B cell (primary cell): Measurements from ENCODE around the gene SLC25A25. TPM values are rescaled to one million over a fixed set of nuclear protein-coding genes. Genes with fewer than 3 reads are reported as not detected.
A peak's percentile ranks its signal among the peaks of the same experiment; 100 is the strongest.
"Not testable (repeated sequence)": the region's sequence is repeated elsewhere in the genome, so short reads cannot be mapped to it uniquely, and the experiment has no call there.

Source experiments
- ATAC-seq: fragments of 200-7000 bp; cut with Tn5 transposase; one replicate; pipeline ENCODE4 v1.10.0; 2021; ENCODE audit warnings: low read depth, mild to moderate bottlenecking, moderate number of reproducible peaks, moderate library complexity
- CTCF ChIA-PET: fragments of 350-600 bp; sonication (Branson Sonifier 250); formaldehyde crosslinking; loops from one replicate; lab custom pipeline; 2021; ENCODE audit warnings: antibody characterized with exemption, inconsistent platforms; lab: Charles Lee
- POLR2A ChIA-PET: fragments of 350-600 bp; sonication (Branson Sonifier 250); formaldehyde crosslinking; loops from one replicate; lab custom pipeline; 2021; ENCODE audit warnings: antibody characterized with exemption; lab: Charles Lee
- DNase-seq: peaks from one replicate; pipeline ENCODE4 v3.0.0; 2013
- H2AFZ ChIP-seq: 2 replicates; pipeline ENCODE4 v1.6.1; 2012; ENCODE audit warnings: mild to moderate bottlenecking, low read depth, low read length; ENCODE audit not compliant: insufficient read depth, poor library complexity, severe bottlenecking
- H3K27ac ChIP-seq, 2 donors: 1 replicate in 1 of 2; 2 replicates in 1 of 2; pipeline ENCODE4 v1.5.1; 2012 to 2013; ENCODE audit warnings: low read length in 2 of 2, mild to moderate bottlenecking in 2 of 2, moderate library complexity in 1 of 2
- H3K27me3 ChIP-seq, 4 experiments: fragments of 200-600 bp in 1 of 4; sonication (generic) in 1 of 4; replicated peaks in 1 of 4; 1 replicate in 2 of 4; 2 replicates in 2 of 4; pipeline versions ENCODE4 v1.6.1 to v1.7.0; 2013 to 2016; ENCODE audit warnings: low read length in 3 of 4, mild to moderate bottlenecking in 2 of 4, mixed read lengths in 1 of 4, moderate library complexity in 1 of 4; ENCODE audit not compliant: insufficient read depth in 4 of 4, control insufficient read depth in 3 of 4; ENCODE audit errors: control extremely low read depth in 1 of 4
- H3K36me3 ChIP-seq, 2 experiments: replicated peaks in 1 of 2; 1 replicate in 1 of 2; 2 replicates in 1 of 2; pipeline versions ENCODE4 v1.6.1 to v1.7.1; 2013; ENCODE audit warnings: low read length in 1 of 2; ENCODE audit not compliant: insufficient read depth in 2 of 2, control insufficient read depth in 1 of 2; ENCODE audit errors: control extremely low read depth in 1 of 2, extremely low read depth in 1 of 2
- H3K4me1 ChIP-seq, 2 donors: fragments of 200-600 bp in 1 of 2; sonication (generic) in 1 of 2; 1 replicate in 1 of 2; 2 replicates in 1 of 2; pipeline versions ENCODE4 v1.5.1 to v1.6.1; 2013 to 2017; ENCODE audit warnings: low read length in 2 of 2; ENCODE audit not compliant: control insufficient read depth in 2 of 2, insufficient read depth in 2 of 2
- H3K4me2 ChIP-seq: replicated peaks from 2 replicates; pipeline ENCODE3; 2012; ENCODE audit warnings: mild to moderate bottlenecking, low read depth, low read length; ENCODE audit not compliant: poor library complexity, severe bottlenecking
- H3K4me3 ChIP-seq, 5 experiments: fragments of 200-600 bp in 1 of 5; sonication (generic) in 1 of 5; 1 replicate in 3 of 5; 2 replicates in 2 of 5; pipeline versions ENCODE4 v1.5.1 to v1.7.0; 2011 to 2016; ENCODE audit warnings: low read length in 4 of 5, mild to moderate bottlenecking in 4 of 5, low read depth in 2 of 5, control low read depth in 1 of 5, moderate library complexity in 1 of 5; ENCODE audit not compliant: insufficient read depth in 1 of 5; ENCODE audit errors: control extremely low read depth in 1 of 5, extremely low read depth in 1 of 5
- H3K79me2 ChIP-seq: fragments of 200-600 bp; sonication (generic); one replicate; pipeline ENCODE4 v1.6.0; 2016; ENCODE audit warnings: low read length; ENCODE audit not compliant: control insufficient read depth, insufficient read depth
- H3K9ac ChIP-seq: fragments of 200-600 bp; sonication (generic); 2 replicates; pipeline ENCODE4 v1.6.1; 2017; ENCODE audit warnings: mild to moderate bottlenecking, low read length, moderate library complexity
- H3K9me3 ChIP-seq, 3 donors: one replicate each; pipeline versions ENCODE4 v1.6.1 to v1.7.1; 2013; ENCODE audit warnings: low read length in 2 of 3; ENCODE audit not compliant: control insufficient read depth in 2 of 3, insufficient read depth in 1 of 3; ENCODE audit errors: control extremely low read depth in 1 of 3
- H4K20me1 ChIP-seq: 2 replicates; pipeline ENCODE4 v1.6.0; 2012; ENCODE audit warnings: mild to moderate bottlenecking, low read length; ENCODE audit not compliant: insufficient read depth, control insufficient read depth, poor library complexity, severe bottlenecking
- H3K27ac Mint-ChIP-seq: one replicate; pipeline ENCODE4 v1.8.0; 2021; ENCODE audit warnings: mixed read lengths
- H3K27me3 Mint-ChIP-seq: one replicate; pipeline ENCODE4 v1.8.0; 2021; ENCODE audit warnings: mixed read lengths
- H3K4me1 Mint-ChIP-seq: one replicate; pipeline ENCODE4 v1.8.0; 2021; ENCODE audit warnings: mixed read lengths
- H3K4me3 Mint-ChIP-seq: one replicate; pipeline ENCODE4 v1.8.0; 2021; ENCODE audit warnings: mixed read lengths
- H3K9me3 Mint-ChIP-seq: one replicate; pipeline ENCODE4 v1.8.0; 2022; ENCODE audit warnings: mixed read lengths; ENCODE audit not compliant: insufficient read depth
- CTCF ChIP-seq: fragments of 200-600 bp; IDR thresholded peaks from one replicate; pipeline ENCODE4 v1.8.0; 2022; ENCODE audit warnings: antibody characterized with exemption, mild to moderate bottlenecking
- EZH2 ChIP-seq: IDR thresholded peaks from 2 replicates; pipeline ENCODE4 v1.6.1; 2012; ENCODE audit warnings: borderline replicate concordance, low read depth, mild to moderate bottlenecking, moderate library complexity, low read length; ENCODE audit not compliant: insufficient read depth, poor library complexity, severe bottlenecking
- WGBS: methylation state at CpG from one replicate; pipeline ENCODE4 v1.1.5; 2013; ENCODE audit warnings: missing lambda C conversion rate; ENCODE audit not compliant: insufficient coverage; 5-methylcytosine and 5-hydroxymethylcytosine counted together
- intact Hi-C: fragments of 100-400 bp; cut with micrococcal nuclease; formaldehyde crosslinking; loops from one replicate; pipeline ENCODE4 v1.10.0; 2022
- polyA plus RNA-seq: library from polyadenylated mRNA; depleted of rRNA; stranded (reverse); fragments of >200 nt; gene quantifications from 2 replicates; pipeline ENCODE4 v1.2.3, GENCODE V29; 2012
- total RNA-seq, 2 donors: library from RNA; stranded (reverse); fragments of 120-200 nt in 1 of 2; gene quantifications; 1 replicate in 1 of 2; 2 replicates in 1 of 2; pipeline versions ENCODE4 v1.2.3 to v1.2.4, GENCODE V29; 2013 to 2022

SLC25A25 gene
- total and polyA plus RNA-seq, 2 donors (not counting 1 experiment from before 2014, with no cell fraction given): 12.1 to 18.6 TPM

- Mint-ChIP-seq H3K27ac (peak overlapping the region; percentile 39), H3K27me3 (no peaks in the 10 kb centered on the region), H3K9me3 (no peaks in the 10 kb centered on the region), H3K4me1 (peaks cover 53% of the 10 kb centered on the region), H3K4me3 (peak overlapping the region; percentile 24)
- Histone ChIP-seq H3K27ac (no peak overlapping the region), H3K79me2 (peaks cover 73% of the 10 kb centered on the region), H2AFZ (no peak overlapping the region), H3K36me3 (no peaks in the 10 kb centered on the region), H3K27me3 (no peaks in the 10 kb centered on the region), H3K4me3 (no peak overlapping the region), H3K9ac (no peak overlapping the region), H3K4me2 (peak overlapping the region; percentile 36), H4K20me1 (no peaks in the 10 kb centered on the region), H3K9me3 (peaks cover 0 to 3% (median 0%) of the 10 kb centered on the region in 3 donors), H3K4me1 (peaks cover 60 to 70% of the 10 kb centered on the region in 2 donors)
- ATAC-seq (no peak), DNase-seq (no peak)
- 66% methylated on average over 3 of the region's 7 CpGs for WGBS
- ChIA-PET POLR2A (interaction anchor here (0.6 kb wide), 1 partner anchor 16 kb away, joined by 3 read pairs; no protein-coding TSS in a partner anchor), CTCF (interaction anchor here (1.2 kb wide), 1 partner anchor 47 kb away, joined by 7 read pairs; no protein-coding TSS in a partner anchor)
- intact Hi-C loops: no loop called here
- TF ChIP-seq EZH2: no peak
- TF ChIP-seq CTCF: no peak
These were observed 2.8 kb downstream of the SLC25A25 start for GRCh38 chr9:128070874-128071273.

- H3K4me3 ChIP-seq: peak overlapping the region in 1 of 5 experiments; percentile 66
- 95% methylated on average over 3 of the region's 12 CpGs for WGBS
- CTCF ChIA-PET: interaction anchor here (0.9 to 2.1 kb wide), 4 partner anchors 37 to 116 kb away, joined by 4 to 11 read pairs (median 8); no protein-coding TSS in a partner anchor
These were observed 3.4 kb downstream of the SLC25A25 start for GRCh38 chr9:128071475-128071874.

More at GRCh38 chr9:128071475-128071874, 3.4 kb downstream of the SLC25A25 start:
- H3K9me3 ChIP-seq, H4K20me1 ChIP-seq, H3K27me3 Mint-ChIP-seq, H3K27me3 ChIP-seq, intact Hi-C loops, DNase-seq, H2AFZ ChIP-seq, H3K36me3 ChIP-seq, ATAC-seq, H3K9me3 Mint-ChIP-seq: not testable (repeated sequence)
- H3K4me1 ChIP-seq: peaks cover 54 to 64% of the 10 kb centered on the region in 2 donors
- peaks cover 71% of the 10 kb centered on the region for H3K79me2 ChIP-seq
- H3K4me2 ChIP-seq: peak overlapping the region; percentile 71
- POLR2A ChIA-PET: interaction anchor here (0.6 kb wide), 1 partner anchor 15 kb away, joined by 3 read pairs; no protein-coding TSS in a partner anchor
- Mint-ChIP-seq H3K4me3 (peak overlapping the region; percentile 80), H3K4me1 (peaks cover 47% of the 10 kb centered on the region), H3K27ac (peak overlapping the region; percentile 94)
- peak overlapping the region; percentile 52 for H3K9ac ChIP-seq
- peak overlapping the region; percentile 95 to 96 for H3K27ac ChIP-seq
